Brain microvascular endothelial cell (primary cell): ENCODE results near the gene SLC52A1.
"Not testable (repeated sequence)": the region's sequence is repeated elsewhere in the genome, so short reads cannot be mapped to it uniquely, and the experiment has no call there.

ENCODE experiments used
- DNase-seq: peaks from one replicate; pipeline ENCODE4 v3.0.0-alpha.2; 2020
- H3K27ac ChIP-seq: fragments of 250-450 bp; sonication (Bioruptor Pico); 2 replicates; pipeline ENCODE4 v1.5.1; 2020; ENCODE audit warnings: mild to moderate bottlenecking, moderate library complexity
- H3K27me3 ChIP-seq: fragments of 250-450 bp; sonication (Bioruptor Pico); replicated peaks from 2 replicates; pipeline ENCODE4 v1.5.1; 2020; ENCODE audit warnings: mild to moderate bottlenecking
- H3K36me3 ChIP-seq: fragments of 250-450 bp; sonication (Bioruptor Pico); replicated peaks from 2 replicates; pipeline ENCODE4 v1.5.1; 2020; ENCODE audit warnings: mild to moderate bottlenecking
- H3K4me3 ChIP-seq: 2 replicates; pipeline ENCODE4 v1.5.1; 2011; ENCODE audit warnings: low read depth, mild to moderate bottlenecking, control low read depth, low read length, moderate library complexity
- CTCF ChIP-seq: IDR thresholded peaks from 2 replicates; pipeline ENCODE4 v1.5.1; 2011; ENCODE audit warnings: low read depth, mild to moderate bottlenecking, moderate library complexity, low read length, control low read depth, inconsistent platforms; ENCODE audit errors: missing control alignments
- in situ Hi-C: cut with HindIII; loops from 2 replicates; pipeline ENCODE4 v1.10.0; 2017; ENCODE audit warnings: low sequenced_read_pairs, low pct_ligation_motif_present

The SLC52A1 gene

GRCh38 chr17:5035315-5035714 is at the start of gene SLC52A1:
TSS of gene SLC52A1 (minus strand) at chr17:5035426. CDS start at chr17:5034606, 820 bp downstream.
- Histone ChIP-seq H3K4me3 (no peak within 1 kb of the TSS), H3K36me3 (no peaks in the 10 kb centered on the region), H3K27me3 (no peaks in the 10 kb centered on the region), H3K27ac (no peak within 1 kb of the TSS)
- in situ Hi-C loops, result no loop called here
- TF ChIP-seq CTCF, result no peak
- no peak for DNase-seq

DNA sequence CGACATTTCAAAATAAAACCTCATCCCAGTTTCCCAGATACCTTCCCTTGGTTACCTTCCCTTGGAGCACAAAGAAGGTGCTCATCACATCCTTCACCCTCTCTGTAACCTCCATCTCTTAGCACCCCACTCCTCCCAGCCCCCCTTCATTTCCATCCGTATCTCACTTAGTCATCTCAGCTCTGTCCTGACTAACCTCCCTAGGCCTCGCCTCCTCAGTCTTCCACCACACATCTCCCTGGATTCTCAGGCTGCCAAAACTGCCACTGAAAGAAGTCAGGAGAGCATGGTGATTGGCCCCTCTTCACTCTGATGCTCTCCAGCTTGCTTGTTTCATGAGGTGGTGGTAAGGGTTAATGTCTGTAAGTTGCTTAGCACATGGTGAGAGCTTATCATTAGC is 45.4 kb upstream of the SLC52A1 start:
- in situ Hi-C loops, result no loop called here
- no peaks in the 10 kb centered on the region for H3K27me3 ChIP-seq
- H3K36me3 ChIP-seq, result no peaks in the 10 kb centered on the region
- no peak for TF ChIP-seq CTCF
- H3K27ac ChIP-seq, result no peak overlapping the region
- DNase-seq, result no peak
- H3K4me3 ChIP-seq, result no peak overlapping the region

GRCh38 chr17:5078106-5079028 is 43.1 kb upstream of the SLC52A1 start, which contains the start of gene ZFP3:
TSS of gene ZFP3 (plus strand) at chr17:5078467. CDS start at chr17:5091505, 13,038 bp downstream.
- no peaks in the 10 kb centered on the region for H3K27me3 ChIP-seq
- H3K27ac ChIP-seq, result no peak within 1 kb of the TSS
- no peaks in the 10 kb centered on the region for H3K36me3 ChIP-seq
- peak; percentile 55 for DNase-seq
- in situ Hi-C loops, result no loop called here
- peak; percentile 30 for TF ChIP-seq CTCF
- H3K4me3 ChIP-seq, result peak within 1 kb of the TSS; percentile 68

DNA sequence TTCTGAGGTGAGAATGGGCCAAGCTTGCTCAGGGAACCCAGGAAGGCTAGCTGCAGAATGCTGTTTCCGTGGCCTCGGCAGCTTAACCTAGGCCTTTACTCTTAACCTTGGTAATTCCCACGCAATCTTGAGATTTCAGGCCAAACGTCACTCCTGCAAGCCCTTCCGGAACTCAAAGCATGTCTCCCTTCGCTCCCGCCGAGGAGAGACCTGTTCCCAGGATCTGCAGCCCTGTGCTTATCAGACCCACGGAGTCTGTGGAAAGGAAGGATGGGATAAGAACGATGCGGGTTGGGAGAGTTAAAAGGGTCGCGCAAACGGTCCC is 42.5 kb upstream of the SLC52A1 start:
- peak overlapping the region; percentile 68 for H3K4me3 ChIP-seq
- no peak overlapping the region for H3K27ac ChIP-seq
- no peak for TF ChIP-seq CTCF
- H3K27me3 ChIP-seq, result no peaks in the 10 kb centered on the region
- in situ Hi-C loops, result no loop called here
- DNase-seq, result no peak
- H3K36me3 ChIP-seq, result no peaks in the 10 kb centered on the region

GRCh38 chr17:5077275-5077674 is 42.0 kb upstream of the SLC52A1 start:
- DNase-seq, H3K4me3 ChIP-seq, H3K36me3 ChIP-seq, in situ Hi-C loops, H3K27me3 ChIP-seq, H3K27ac ChIP-seq: not testable (repeated sequence)

DNA sequence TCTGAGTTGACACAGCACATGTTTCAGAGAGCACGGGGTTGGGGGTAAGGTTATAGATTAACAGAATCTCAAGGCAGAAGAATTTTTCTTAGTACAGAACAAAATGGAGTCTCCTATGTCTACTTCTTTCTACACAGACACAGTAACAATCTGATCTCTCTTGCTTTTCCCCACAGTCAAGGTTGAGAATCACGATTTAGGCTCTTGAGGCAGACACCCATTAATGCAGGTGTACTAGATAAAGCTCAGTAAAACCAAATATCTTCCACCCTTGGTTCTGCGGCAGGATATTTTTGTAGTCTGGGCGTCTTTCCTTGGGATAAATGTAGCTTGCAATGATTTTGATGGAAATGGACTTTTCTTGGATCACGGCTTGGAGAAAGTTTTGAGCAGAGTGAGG is 40.2 kb upstream of the SLC52A1 start:
- H3K36me3 ChIP-seq, DNase-seq, in situ Hi-C loops, H3K27me3 ChIP-seq, H3K27ac ChIP-seq, H3K4me3 ChIP-seq: not testable (repeated sequence)

- in situ Hi-C loops, result no loop called here
- H3K27ac ChIP-seq, result no peak overlapping the region
Measured at GRCh38 chr17:5069724-5070123, 34.5 kb upstream of the SLC52A1 start.

More at GRCh38 chr17:5069724-5070123, 34.5 kb upstream of the SLC52A1 start:
- DNase-seq, result no peak
- no peaks in the 10 kb centered on the region for H3K27me3 ChIP-seq
- H3K4me3 ChIP-seq, result no peak overlapping the region
- TF ChIP-seq CTCF, result no peak
- H3K36me3 ChIP-seq, result no peaks in the 10 kb centered on the region
